HG03354 (cell line): ENCODE data around the gene KCNQ2.

Experiments
- ATAC-seq: cut with Tn5 transposase; IDR thresholded peaks from one replicate; pipeline ENCODE4 v1.9.1; 2021; ENCODE audit warnings: mild to moderate bottlenecking; ENCODE audit not compliant: unreplicated experiment, poor library complexity, severe bottlenecking

The KCNQ2 gene

GRCh38 chr20:63422653-63423052, 49.8 kb downstream of the KCNQ2 start:
- no peak for ATAC-seq

GRCh38 chr20:63421913-63422312, 50.5 kb downstream of the KCNQ2 start:
- ATAC-seq, result no peak

GRCh38 chr20:63421094-63421692, 51.3 kb downstream of the KCNQ2 start:
- no peak for ATAC-seq

- no peak for ATAC-seq
Measured at GRCh38 chr20:63420359-63421093, 51.9 kb downstream of the KCNQ2 start.

- ATAC-seq, result no peak
Measured at GRCh38 chr20:63419299-63419698, 53.2 kb downstream of the KCNQ2 start.

- no peak for ATAC-seq
Measured at GRCh38 chr20:63418617-63419016, 53.8 kb downstream of the KCNQ2 start.

GRCh38 chr20:63417738-63418120, 54.7 kb downstream of the KCNQ2 start:
- no peak for ATAC-seq

GRCh38 chr20:63417097-63417737, 55.2 kb downstream of the KCNQ2 start:
- ATAC-seq, result no peak

- ATAC-seq, result no peak
Measured at GRCh38 chr20:63416631-63417030, 55.8 kb downstream of the KCNQ2 start.

GRCh38 chr20:63415647-63416391, 56.6 kb downstream of the KCNQ2 start:
- no peak for ATAC-seq

GRCh38 chr20:63414720-63415430, 57.6 kb downstream of the KCNQ2 start:
- ATAC-seq, result no peak

GRCh38 chr20:63413963-63414684, 58.3 kb downstream of the KCNQ2 start:
- ATAC-seq, result no peak

GRCh38 chr20:63413323-63413722, 59.1 kb downstream of the KCNQ2 start:
- no peak for ATAC-seq

GRCh38 chr20:63412889-63413288, 59.6 kb downstream of the KCNQ2 start:
- no peak for ATAC-seq

GRCh38 chr20:63411898-63412631, 60.4 kb downstream of the KCNQ2 start:
- ATAC-seq, result no peak

- no peak for ATAC-seq
Measured at GRCh38 chr20:63411151-63411897, 61.1 kb downstream of the KCNQ2 start.

GRCh38 chr20:63409834-63410435, 62.5 kb downstream of the KCNQ2 start:
- no peak for ATAC-seq
